Measurements from ENCODE around the gene ZC3H10.

GRCh38 chr12:56103066-56103711 is 14.9 kb upstream of the ZC3H10 start:
- no peak for TF ChIP-seq CTCF (IDR thresholded peaks at IDR 0.05; ENCODE audit: low read depth, low read length, missing input control)
- no peak for TF ChIP-seq MAX (IDR thresholded peaks at IDR 0.05)
- TF ChIP-seq JUND (IDR thresholded peaks at IDR 0.05), result no peak
- no peak for TF ChIP-seq YY1 (IDR thresholded peaks at IDR 0.05)
- no peak for TF ChIP-seq SP1 (IDR thresholded peaks at IDR 0.05)
- no peak for TF ChIP-seq RXRA (IDR thresholded peaks at IDR 0.05)
- TF ChIP-seq RAD21 (IDR thresholded peaks at IDR 0.05), result no peak
- TF ChIP-seq REST (IDR thresholded peaks at IDR 0.05), result no peak
- no peak for TF ChIP-seq HNF4G (IDR thresholded peaks at IDR 0.05)
- no peak for TF ChIP-seq FOXA1 (IDR thresholded peaks at IDR 0.05)
- TF ChIP-seq TAF1 (conservative IDR thresholded peaks at IDR 0.05), result no peak

Measured in liver (tissue), 3 donors.